SU-DHL-6 (cell line): Measurements from ENCODE around the gene SAP30L.

Experiments used
- H2AFZ ChIP-seq: fragments of 200-600 bp; sonication (generic); 2 replicates; pipeline ENCODE4 v1.6.1; 2014; ENCODE audit warnings: low read depth, mild to moderate bottlenecking, moderate library complexity, mixed read lengths, antibody characterized with exemption, low read length; ENCODE audit not compliant: severe bottlenecking
- H3F3A ChIP-seq: fragments of 200-600 bp; shearing (Covaris generic); 2 replicates; pipeline ENCODE4 v1.6.0; 2016; ENCODE audit warnings: antibody characterized with exemption, mild to moderate bottlenecking; ENCODE audit not compliant: insufficient read depth
- H3K27ac ChIP-seq: fragments of 200-600 bp; sonication (generic); 2 replicates; pipeline ENCODE4 v1.5.1; 2016; ENCODE audit warnings: low read depth, mild to moderate bottlenecking, low read length, moderate library complexity, mixed read lengths
- H3K27me3 ChIP-seq: fragments of 200-600 bp; sonication (generic), shearing (Covaris generic); 2 replicates; pipeline ENCODE4 v1.6.0; 2014; ENCODE audit warnings: mild to moderate bottlenecking, low read length
- H3K36me3 ChIP-seq: fragments of 200-600 bp; sonication (generic); 2 replicates; pipeline ENCODE4 v1.6.1; 2014; ENCODE audit warnings: mild to moderate bottlenecking, low read length, mixed read lengths
- H3K4me2 ChIP-seq: fragments of 300-600, 200-600 bp; shearing (Covaris generic), sonication (generic); 2 replicates; pipeline ENCODE4 v1.6.0; 2014; ENCODE audit warnings: low read length, low read depth, mild to moderate bottlenecking; ENCODE audit not compliant: poor library complexity, severe bottlenecking
- H3K4me3 ChIP-seq: fragments of 200-600 bp; sonication (generic); 2 replicates; pipeline ENCODE4 v1.5.1; 2014; ENCODE audit warnings: antibody characterized with exemption, low read length, mild to moderate bottlenecking, mixed read lengths; ENCODE audit not compliant: insufficient read depth, poor library complexity, severe bottlenecking
- H3K79me2 ChIP-seq: fragments of 200-600 bp; sonication (generic); 2 replicates; pipeline ENCODE4 v1.6.1; 2014; ENCODE audit warnings: mild to moderate bottlenecking, low read length, moderate library complexity; ENCODE audit not compliant: insufficient read depth
- H3K9ac ChIP-seq: fragments of 200-600 bp; sonication (generic); 2 replicates; pipeline ENCODE4 v1.7.0; 2014; ENCODE audit warnings: mild to moderate bottlenecking, low read length
- H3K9me2 ChIP-seq: fragments of 200-600 bp; sonication (generic); replicated peaks from 2 replicates; pipeline ENCODE4 v1.6.1; 2014; ENCODE audit warnings: low read length; ENCODE audit not compliant: insufficient read depth
- H3K9me3 ChIP-seq: fragments of 200-600 bp; sonication (generic); 2 replicates; pipeline ENCODE4 v1.6.1; 2014; ENCODE audit warnings: low read length, mixed read lengths; ENCODE audit not compliant: insufficient read depth
- H4K20me1 ChIP-seq: fragments of 200-600 bp; sonication (generic); 2 replicates; pipeline ENCODE4 v1.6.1; 2014; ENCODE audit warnings: low read depth, mild to moderate bottlenecking, antibody characterized with exemption, low read length, moderate library complexity, mixed read lengths
- EZH2phosphoT487 ChIP-seq: fragments of 200-600 bp; sonication (generic), shearing (Covaris generic); conservative IDR thresholded peaks from 2 replicates; pipeline ENCODE4 v1.6.1; 2018; ENCODE audit warnings: mild to moderate bottlenecking, antibody characterized with exemption, low read length, moderate library complexity, mixed read lengths
- TF ChIP-seq, protein P1 (sequence below): fragments of 200-600 bp; sonication (generic); IDR thresholded peaks from one replicate; pipeline ENCODE4 v1.5.1; 2017; ENCODE audit warnings: antibody characterized with exemption, mild to moderate bottlenecking, low read length, moderate library complexity; ENCODE audit not compliant: insufficient read depth, poor library complexity, severe bottlenecking

The SAP30L gene

DNA sequence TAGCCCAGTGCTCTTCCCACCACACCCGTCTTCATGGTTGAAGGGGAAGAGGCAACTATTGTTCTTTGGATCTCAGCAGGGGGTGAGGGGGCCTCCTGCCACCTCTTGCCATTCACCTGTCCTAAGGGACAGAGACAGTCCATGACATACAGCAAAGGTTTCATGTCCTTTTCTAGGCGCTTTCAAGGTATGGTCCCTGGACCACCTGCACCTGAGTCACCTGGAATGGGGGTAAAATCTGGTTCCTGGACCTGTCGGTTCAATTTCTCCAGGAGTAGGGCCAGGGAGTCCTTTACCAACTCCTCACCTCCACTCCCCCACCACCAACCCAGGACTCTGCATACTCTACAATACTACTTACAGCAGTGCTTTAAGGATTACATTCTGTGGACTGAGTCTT is 33.5 kb upstream of the SAP30L start:
- Histone ChIP-seq H3K4me3 (no peak overlapping the region), H4K20me1 (no peaks in the 10 kb centered on the region), H3K4me2 (no peak overlapping the region), H3K9me2 (no peaks in the 10 kb centered on the region), H3K9me3 (no peaks in the 10 kb centered on the region), H3K36me3 (no peaks in the 10 kb centered on the region), H3K27ac (no peak overlapping the region), H2AFZ (no peak overlapping the region), H3K79me2 (no peaks in the 10 kb centered on the region), H3F3A (no peaks in the 10 kb centered on the region), H3K9ac (no peak overlapping the region), H3K27me3 (no peaks in the 10 kb centered on the region)
- TF ChIP-seq, protein P1, sequence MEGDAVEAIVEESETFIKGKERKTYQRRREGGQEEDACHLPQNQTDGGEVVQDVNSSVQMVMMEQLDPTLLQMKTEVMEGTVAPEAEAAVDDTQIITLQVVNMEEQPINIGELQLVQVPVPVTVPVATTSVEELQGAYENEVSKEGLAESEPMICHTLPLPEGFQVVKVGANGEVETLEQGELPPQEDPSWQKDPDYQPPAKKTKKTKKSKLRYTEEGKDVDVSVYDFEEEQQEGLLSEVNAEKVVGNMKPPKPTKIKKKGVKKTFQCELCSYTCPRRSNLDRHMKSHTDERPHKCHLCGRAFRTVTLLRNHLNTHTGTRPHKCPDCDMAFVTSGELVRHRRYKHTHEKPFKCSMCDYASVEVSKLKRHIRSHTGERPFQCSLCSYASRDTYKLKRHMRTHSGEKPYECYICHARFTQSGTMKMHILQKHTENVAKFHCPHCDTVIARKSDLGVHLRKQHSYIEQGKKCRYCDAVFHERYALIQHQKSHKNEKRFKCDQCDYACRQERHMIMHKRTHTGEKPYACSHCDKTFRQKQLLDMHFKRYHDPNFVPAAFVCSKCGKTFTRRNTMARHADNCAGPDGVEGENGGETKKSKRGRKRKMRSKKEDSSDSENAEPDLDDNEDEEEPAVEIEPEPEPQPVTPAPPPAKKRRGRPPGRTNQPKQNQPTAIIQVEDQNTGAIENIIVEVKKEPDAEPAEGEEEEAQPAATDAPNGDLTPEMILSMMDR = no peak
- no peak for TF ChIP-seq EZH2phosphoT487

DNA sequence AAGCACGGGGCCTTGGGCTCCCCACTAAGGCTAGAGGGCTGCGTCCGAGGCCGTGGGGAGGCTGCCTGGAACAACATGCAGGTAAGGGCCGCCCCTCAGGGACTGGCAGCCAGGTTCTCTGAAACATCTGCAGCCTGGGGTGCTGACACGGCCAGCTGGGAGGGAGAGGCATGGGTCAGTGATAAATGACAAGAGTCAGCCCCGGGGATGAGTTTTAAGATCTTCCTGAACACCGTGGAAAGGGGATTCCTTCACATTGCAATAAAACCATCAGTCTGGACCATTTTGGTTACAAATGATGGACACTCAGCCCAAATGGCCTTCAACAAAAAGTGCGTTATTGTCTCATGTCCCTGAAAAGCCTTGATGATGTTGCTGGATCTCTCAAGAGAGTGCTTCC is 32.9 kb upstream of the SAP30L start:
- Histone ChIP-seq H3K4me3 (no peak overlapping the region), H3F3A (no peaks in the 10 kb centered on the region), H3K79me2 (no peaks in the 10 kb centered on the region), H3K27me3 (no peaks in the 10 kb centered on the region), H3K27ac (no peak overlapping the region), H3K9ac (no peak overlapping the region), H3K9me3 (no peaks in the 10 kb centered on the region), H3K36me3 (no peaks in the 10 kb centered on the region), H4K20me1 (no peaks in the 10 kb centered on the region), H3K9me2 (no peaks in the 10 kb centered on the region), H3K4me2 (no peak overlapping the region), H2AFZ (no peak overlapping the region)
- TF ChIP-seq, protein P1 = no peak
- TF ChIP-seq EZH2phosphoT487 = no peak

DNA sequence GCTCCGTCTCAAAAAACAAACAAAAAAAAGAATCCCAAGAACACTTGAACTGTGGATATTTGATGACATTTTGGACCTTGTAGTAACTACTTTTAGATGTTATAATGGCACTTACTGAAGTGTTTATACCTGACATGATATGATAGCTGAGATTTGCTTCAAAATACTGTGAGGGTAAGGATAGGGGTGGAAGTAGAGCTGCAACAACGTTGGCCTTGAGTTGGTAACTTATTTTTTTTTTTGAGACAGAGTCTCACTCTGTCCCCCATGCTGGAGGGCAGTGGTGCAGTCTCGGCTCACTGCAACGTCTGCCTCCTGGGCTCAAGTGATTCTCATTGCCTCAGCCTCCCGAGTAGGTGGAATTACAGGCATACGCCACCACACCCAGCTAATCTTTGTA is 30.7 kb upstream of the SAP30L start:
- no peak overlapping the region for H3K4me2 ChIP-seq
- no peaks in the 10 kb centered on the region for H3K36me3 ChIP-seq
- no peak overlapping the region for H2AFZ ChIP-seq
- H3K27me3 ChIP-seq = no peaks in the 10 kb centered on the region
- no peak overlapping the region for H3K4me3 ChIP-seq
- H3K9me2 ChIP-seq = no peaks in the 10 kb centered on the region
- no peaks in the 10 kb centered on the region for H3K9me3 ChIP-seq
- H3F3A ChIP-seq = no peaks in the 10 kb centered on the region
- no peak for TF ChIP-seq EZH2phosphoT487
- TF ChIP-seq, protein P1 = no peak
- no peaks in the 10 kb centered on the region for H4K20me1 ChIP-seq
- H3K79me2 ChIP-seq = no peaks in the 10 kb centered on the region
- H3K9ac ChIP-seq = no peak overlapping the region
- H3K27ac ChIP-seq = no peak overlapping the region
